ENCODE data around the gene PFKFB4. TPM values are rescaled to one million over a fixed set of nuclear protein-coding genes. Genes with fewer than 3 reads are reported as not detected.
"Not testable (repeated sequence)": the region's sequence is repeated elsewhere in the genome, so short reads cannot be mapped to it uniquely, and the experiment has no call there.

Gene PFKFB4
- total RNA-seq, 3 donors from 2014 or later: 1.8 to 6.9 (median 5.2) TPM

DNA sequence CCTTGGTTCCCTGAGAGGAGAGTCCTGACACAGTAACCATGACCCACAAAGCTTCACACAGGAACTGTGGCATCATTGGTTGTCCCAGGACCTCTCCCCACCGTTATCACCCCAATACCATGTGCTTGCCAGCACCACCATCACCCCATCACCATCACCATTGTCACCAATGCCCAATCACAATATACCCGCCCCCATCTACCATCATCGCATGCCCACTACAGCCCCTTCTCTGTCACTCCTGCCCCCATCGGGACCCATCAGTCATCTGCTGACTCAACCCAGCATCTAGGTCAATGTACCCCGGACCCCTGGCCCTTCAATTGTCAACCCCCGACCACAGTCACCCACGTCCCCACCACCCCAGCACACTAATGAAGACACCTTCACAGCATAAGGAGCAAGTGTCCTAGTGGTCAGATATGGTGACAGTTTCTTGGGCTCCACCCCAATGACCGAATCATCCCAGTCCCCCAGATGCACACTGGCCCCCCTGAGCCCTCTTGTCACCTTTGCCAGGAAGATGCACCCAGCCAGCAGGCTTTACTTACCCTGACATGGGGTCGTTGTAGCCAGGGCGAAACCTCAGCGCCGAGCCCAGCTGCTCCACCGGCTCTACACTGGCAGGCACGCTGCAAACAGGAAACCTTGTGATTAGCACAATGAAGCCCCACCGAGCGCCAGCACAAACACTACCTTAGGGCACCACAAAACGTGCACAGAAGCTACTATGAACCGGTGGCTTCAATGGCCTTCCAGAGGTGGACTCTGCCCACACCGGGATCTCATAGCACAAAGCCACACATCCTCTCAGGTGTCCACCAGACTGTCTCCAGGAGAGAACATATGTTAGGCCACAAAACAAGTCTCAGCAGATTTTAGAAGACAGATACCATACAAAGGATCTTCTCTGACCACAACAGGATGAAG lies 77.7 kb downstream of the PFKFB4 start:
- Histone ChIP-seq H3K4me3 (no peak overlapping the region), H3K27me3 (no peaks in the 10 kb centered on the region), H3K9me3 (no peaks in the 10 kb centered on the region), H3K36me3 (no peaks in the 10 kb centered on the region), H3K27ac (peak overlapping the region in 1 of 2 donors; percentile 23), H3K4me1 (no peaks in the 10 kb centered on the region)
- no peak for DNase-seq (ENCODE audit: low spot score in 2 of 2)
- intact Hi-C loops (cut with DNase I; ENCODE audit: low total_unique reads): no loop called here
- TF ChIP-seq, protein P1, sequence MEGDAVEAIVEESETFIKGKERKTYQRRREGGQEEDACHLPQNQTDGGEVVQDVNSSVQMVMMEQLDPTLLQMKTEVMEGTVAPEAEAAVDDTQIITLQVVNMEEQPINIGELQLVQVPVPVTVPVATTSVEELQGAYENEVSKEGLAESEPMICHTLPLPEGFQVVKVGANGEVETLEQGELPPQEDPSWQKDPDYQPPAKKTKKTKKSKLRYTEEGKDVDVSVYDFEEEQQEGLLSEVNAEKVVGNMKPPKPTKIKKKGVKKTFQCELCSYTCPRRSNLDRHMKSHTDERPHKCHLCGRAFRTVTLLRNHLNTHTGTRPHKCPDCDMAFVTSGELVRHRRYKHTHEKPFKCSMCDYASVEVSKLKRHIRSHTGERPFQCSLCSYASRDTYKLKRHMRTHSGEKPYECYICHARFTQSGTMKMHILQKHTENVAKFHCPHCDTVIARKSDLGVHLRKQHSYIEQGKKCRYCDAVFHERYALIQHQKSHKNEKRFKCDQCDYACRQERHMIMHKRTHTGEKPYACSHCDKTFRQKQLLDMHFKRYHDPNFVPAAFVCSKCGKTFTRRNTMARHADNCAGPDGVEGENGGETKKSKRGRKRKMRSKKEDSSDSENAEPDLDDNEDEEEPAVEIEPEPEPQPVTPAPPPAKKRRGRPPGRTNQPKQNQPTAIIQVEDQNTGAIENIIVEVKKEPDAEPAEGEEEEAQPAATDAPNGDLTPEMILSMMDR (IDR thresholded peaks at IDR 0.05): no peak
- TF ChIP-seq POLR2AphosphoS5 (IDR thresholded peaks at IDR 0.05) (no peak), POLR2A (IDR thresholded peaks at IDR 0.05) (no peak)

DNA sequence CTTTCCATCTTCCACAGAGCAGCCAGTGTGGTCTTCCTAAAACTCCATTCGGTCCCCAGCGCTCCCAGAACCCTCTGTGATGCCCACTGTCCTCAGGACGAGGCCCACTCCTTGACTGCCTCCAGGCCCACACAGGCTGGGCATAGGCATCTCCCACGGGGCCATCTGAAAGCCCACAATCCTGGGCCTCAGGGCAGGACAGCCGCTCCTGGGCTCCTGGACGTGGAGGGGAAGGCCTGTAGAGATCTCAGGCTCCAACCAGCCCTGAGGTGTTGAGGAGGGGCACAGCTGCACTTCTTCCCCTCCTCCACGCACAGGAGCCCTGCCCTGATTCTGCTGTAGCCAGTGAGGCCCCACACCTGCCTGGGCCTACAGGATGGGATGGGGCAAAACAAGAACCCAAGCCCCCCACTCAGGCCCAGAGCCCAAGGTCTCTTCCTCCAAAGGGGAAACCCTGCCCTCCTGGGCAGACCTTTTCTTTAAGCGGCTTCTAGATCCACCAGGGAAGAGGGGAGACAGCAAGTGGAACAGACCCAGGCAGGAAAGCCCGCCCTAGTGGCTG lies 78.6 kb downstream of the PFKFB4 start:
- Histone ChIP-seq H3K9me3 (no peaks in the 10 kb centered on the region), H3K27ac (peak overlapping the region in 1 of 2 donors; percentile 48), H3K4me1 (no peaks in the 10 kb centered on the region), H3K27me3 (no peaks in the 10 kb centered on the region), H3K36me3 (no peaks in the 10 kb centered on the region), H3K4me3 (no peak overlapping the region)
- intact Hi-C loops (cut with DNase I; ENCODE audit: low total_unique reads): no loop called here
- DNase-seq (ENCODE audit: low spot score in 2 of 2): no peak
- TF ChIP-seq, protein P1 (IDR thresholded peaks at IDR 0.05): no peak
- no peak for TF ChIP-seq POLR2AphosphoS5 (IDR thresholded peaks at IDR 0.05)
- no peak for TF ChIP-seq POLR2A (IDR thresholded peaks at IDR 0.05)

GRCh38 chr3:48476426-48477053 lies 80.1 kb downstream of the PFKFB4 start:
- DNase-seq (ENCODE audit: low spot score in 2 of 2): no peak
- intact Hi-C loops (cut with DNase I; ENCODE audit: low total_unique reads): no loop called here
- Histone ChIP-seq H3K27me3 (no peaks in the 10 kb centered on the region), H3K9me3 (no peaks in the 10 kb centered on the region), H3K27ac (no peak overlapping the region), H3K36me3 (no peaks in the 10 kb centered on the region), H3K4me1 (no peaks in the 10 kb centered on the region), H3K4me3 (no peak overlapping the region)
- TF ChIP-seq, protein P1 (IDR thresholded peaks at IDR 0.05): no peak
- TF ChIP-seq POLR2A (IDR thresholded peaks at IDR 0.05) (no peak), POLR2AphosphoS5 (IDR thresholded peaks at IDR 0.05) (no peak)

DNA sequence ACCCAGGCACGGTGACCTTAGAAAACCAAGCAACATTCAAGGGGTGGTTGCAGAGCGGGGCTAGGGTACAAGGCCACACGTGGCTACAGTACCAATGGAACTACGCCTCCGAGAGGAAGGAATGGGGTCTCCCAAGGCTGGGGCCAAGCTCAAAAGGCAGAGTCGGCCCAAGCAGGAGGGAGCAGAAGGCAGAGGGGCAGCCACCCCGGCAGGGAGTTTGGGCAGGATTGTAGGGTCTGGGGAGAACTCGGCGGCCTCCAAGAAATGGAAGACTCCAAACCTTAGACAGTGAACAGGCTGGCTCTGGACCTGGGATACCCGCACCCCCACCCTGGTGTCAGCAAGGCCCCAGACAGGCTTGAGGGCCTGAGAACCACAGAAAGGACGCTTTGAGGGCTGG lies 81.4 kb downstream of the PFKFB4 start:
- intact Hi-C loops (cut with DNase I; ENCODE audit: low total_unique reads): no loop called here

GRCh38 chr3:48474619-48475018 lies 82.0 kb downstream of the PFKFB4 start:
- Histone ChIP-seq H3K9me3 (no peaks in the 10 kb centered on the region), H3K4me3 (no peak overlapping the region), H3K27me3 (no peaks in the 10 kb centered on the region), H3K36me3 (no peaks in the 10 kb centered on the region), H3K27ac (no peak overlapping the region), H3K4me1 (peaks cover 2 to 7% of the 10 kb centered on the region in 2 donors)
- TF ChIP-seq POLR2A (IDR thresholded peaks at IDR 0.05) (no peak), POLR2AphosphoS5 (IDR thresholded peaks at IDR 0.05) (no peak)
- TF ChIP-seq, protein P1 (IDR thresholded peaks at IDR 0.05): no peak
- DNase-seq (ENCODE audit: low spot score in 2 of 2): no peak
- intact Hi-C loops (cut with DNase I; ENCODE audit: low total_unique reads): no loop called here

More for the DNA sequence above, 81.4 kb downstream of the PFKFB4 start:
- Histone ChIP-seq H3K4me1 (peaks cover 2 to 4% of the 10 kb centered on the region in 2 donors), H3K4me3 (no peak overlapping the region), H3K27ac (no peak overlapping the region), H3K36me3 (no peaks in the 10 kb centered on the region), H3K9me3 (no peaks in the 10 kb centered on the region), H3K27me3 (no peaks in the 10 kb centered on the region)
- no peak for DNase-seq (ENCODE audit: low spot score in 2 of 2)
- TF ChIP-seq POLR2A (IDR thresholded peaks at IDR 0.05): no peak

DNA sequence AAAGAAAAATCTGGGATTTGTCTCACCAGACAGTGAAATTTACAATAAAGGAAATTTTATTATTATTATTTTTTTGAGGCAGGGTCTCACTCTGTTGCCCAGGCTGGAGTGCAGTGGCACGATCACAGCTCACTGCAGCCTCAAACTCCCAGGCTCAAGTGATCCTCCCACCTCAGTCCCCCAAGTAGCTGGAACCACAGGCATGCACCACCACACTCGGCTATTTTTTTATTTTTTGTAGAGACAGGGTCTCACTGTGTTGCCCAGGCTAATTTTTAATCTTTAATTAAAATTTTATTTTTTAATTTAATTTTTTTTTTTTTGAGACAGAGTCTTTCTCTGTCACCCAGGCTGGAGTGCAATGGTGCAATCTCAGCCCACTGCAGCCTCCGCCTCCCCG lies 82.6 kb downstream of the PFKFB4 start:
- H3K27me3 ChIP-seq; H3K36me3 ChIP-seq; H3K4me3 ChIP-seq; H3K4me1 ChIP-seq; intact Hi-C loops (cut with DNase I; ENCODE audit: low total_unique reads); H3K9me3 ChIP-seq; H3K27ac ChIP-seq; DNase-seq (ENCODE audit: low spot score in 2 of 2): not testable (repeated sequence)
